ENCODE data around the gene MYRF.

The MYRF gene

DNA sequence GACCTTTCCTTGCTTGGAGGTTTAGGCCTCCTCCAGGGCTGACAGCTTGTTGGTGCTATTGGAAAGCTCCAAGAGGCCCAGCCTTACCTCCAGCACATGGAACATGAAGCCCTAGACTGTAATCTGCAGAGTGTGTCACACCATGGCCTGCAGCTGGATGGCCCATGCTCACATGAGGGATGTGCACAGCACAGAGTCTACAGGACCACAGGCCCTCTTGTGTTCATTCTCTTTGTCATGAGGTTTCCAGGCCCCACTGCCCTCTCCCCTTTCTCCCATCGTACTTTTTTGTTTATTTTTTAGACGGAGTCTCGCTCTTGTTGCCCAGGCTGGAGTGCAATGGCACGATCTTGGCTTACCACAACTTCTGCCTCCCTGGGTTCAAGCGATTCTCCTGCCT is 54.3 kb downstream of the MYRF start:
- DNase-seq (ENCODE audit: low spot score) = no peak
- no peaks in the 10 kb centered on the region for H3K4me1 ChIP-seq (ENCODE audit: control insufficient read depth in 2 of 2, insufficient read depth in 1 of 2, low read depth in 1 of 2, low read length in 2 of 2)
- H3K9me3 ChIP-seq (replicated peaks in 1 of 2; ENCODE audit: control insufficient read depth in 2 of 2, insufficient read depth in 1 of 2, low read depth in 1 of 2, low read length in 2 of 2) = no peaks in the 10 kb centered on the region
- no peak overlapping the region for H4K8ac ChIP-seq (ENCODE audit: low read depth, low read length)
- H3K18ac ChIP-seq (ENCODE audit: low read length) = no peak overlapping the region
- no peak overlapping the region for H2AK5ac ChIP-seq (ENCODE audit: low read depth, low read length)
- no CpG with 5 or more reads among the region's 5 CpGs for WGBS, 2 donors (ENCODE audit: extremely low coverage in 2 of 2, insufficient read length in 2 of 2, insufficient replicate concordance in 1 of 2)
- no peak overlapping the region for H2BK120ac ChIP-seq (ENCODE audit: low read depth, low read length)
- no peak overlapping the region for H4K91ac ChIP-seq (ENCODE audit: low read depth, low read length, poor library complexity)
- no peak overlapping the region for H3K27ac ChIP-seq (replicated peaks; ENCODE audit: low read length)
- H3K4me3 ChIP-seq (ENCODE audit: low read length in 2 of 2) = no peak overlapping the region
- no peak overlapping the region for H2BK12ac ChIP-seq (ENCODE audit: low read length)
- H2BK15ac ChIP-seq (ENCODE audit: low read length) = no peak overlapping the region
- H2AFZ ChIP-seq (ENCODE audit: low read length) = no peak overlapping the region
- no peak overlapping the region for H3K9ac ChIP-seq (ENCODE audit: low read depth, low read length, poor library complexity)
- H3K27me3 ChIP-seq (ENCODE audit: control insufficient read depth in 3 of 3, insufficient read depth in 3 of 3, low read depth in 1 of 3, low read length in 3 of 3) = no peaks in the 10 kb centered on the region
- H3K36me3 ChIP-seq (replicated peaks in 1 of 2; ENCODE audit: control insufficient read depth in 2 of 2, insufficient read depth in 2 of 2, low read length in 2 of 2) = peaks cover 81 to 98% of the 10 kb centered on the region in 2 donors
- H3K14ac ChIP-seq (ENCODE audit: low read length) = no peak overlapping the region
- H3K79me1 ChIP-seq (ENCODE audit: low read depth, low read length) = peaks cover 2% of the 10 kb centered on the region
- H3K23ac ChIP-seq (ENCODE audit: low read depth, low read length, poor library complexity) = no peak overlapping the region
- no peak overlapping the region for H3K4ac ChIP-seq (ENCODE audit: low read length)
- H2BK5ac ChIP-seq (ENCODE audit: low read length) = no peak overlapping the region
- no peak overlapping the region for H3K4me2 ChIP-seq (ENCODE audit: insufficient read depth, low read length, poor library complexity, severe bottlenecking)

DNA sequence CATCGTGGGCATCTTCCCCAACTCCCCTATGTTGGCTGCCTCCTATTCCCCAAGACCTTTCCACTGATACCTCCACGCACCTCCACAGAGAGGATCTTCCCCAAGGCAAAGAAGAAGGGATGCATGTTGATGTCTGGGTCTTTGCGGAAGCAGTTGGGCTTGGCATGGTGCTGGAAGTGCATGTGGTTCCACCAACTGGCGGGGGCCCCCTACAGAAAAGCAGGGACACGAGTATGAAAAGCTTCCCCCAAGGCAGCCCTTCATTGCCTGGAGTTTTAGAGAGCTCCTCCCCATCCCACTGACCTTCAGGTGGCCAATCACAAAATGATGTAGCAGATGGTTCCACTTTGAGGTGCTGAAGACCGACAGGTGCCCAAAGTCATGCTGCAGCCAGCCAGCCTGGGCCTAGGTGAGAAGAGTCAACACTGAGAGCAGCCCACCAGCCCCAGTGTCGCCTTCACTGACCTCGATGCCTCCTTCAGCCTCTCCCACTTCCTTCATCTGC is 58.3 kb downstream of the MYRF start:
- Histone ChIP-seq H3K4ac (ENCODE audit: low read length) (no peak overlapping the region), H3K4me1 (ENCODE audit: control insufficient read depth in 2 of 2, insufficient read depth in 1 of 2, low read depth in 1 of 2, low read length in 2 of 2) (peaks cover 9 to 10% of the 10 kb centered on the region in 2 donors), H2BK12ac (ENCODE audit: low read length) (no peak overlapping the region), H2BK15ac (ENCODE audit: low read length) (no peak overlapping the region), H2AK5ac (ENCODE audit: low read depth, low read length) (no peak overlapping the region), H3K9ac (ENCODE audit: low read depth, low read length, poor library complexity) (no peak overlapping the region), H3K36me3 (replicated peaks in 1 of 2; ENCODE audit: control insufficient read depth in 2 of 2, insufficient read depth in 2 of 2, low read length in 2 of 2) (peaks cover 67 to 88% of the 10 kb centered on the region in 2 donors), H3K27me3 (ENCODE audit: control insufficient read depth in 3 of 3, insufficient read depth in 3 of 3, low read depth in 1 of 3, low read length in 3 of 3) (no peaks in the 10 kb centered on the region), H3K4me2 (ENCODE audit: insufficient read depth, low read length, poor library complexity, severe bottlenecking) (no peak overlapping the region), H3K23ac (ENCODE audit: low read depth, low read length, poor library complexity) (no peak overlapping the region), H3K18ac (ENCODE audit: low read length) (no peak overlapping the region), H3K27ac (replicated peaks; ENCODE audit: low read length) (no peak overlapping the region), H3K9me3 (replicated peaks in 1 of 2; ENCODE audit: control insufficient read depth in 2 of 2, insufficient read depth in 1 of 2, low read depth in 1 of 2, low read length in 2 of 2) (peaks cover 0 to 3% of the 10 kb centered on the region in 2 donors), H3K14ac (ENCODE audit: low read length) (no peak overlapping the region), H2BK5ac (ENCODE audit: low read length) (no peak overlapping the region), H2AFZ (ENCODE audit: low read length) (no peak overlapping the region), H3K79me1 (ENCODE audit: low read depth, low read length) (peaks cover 21% of the 10 kb centered on the region), H2BK120ac (ENCODE audit: low read depth, low read length) (no peak overlapping the region), H4K91ac (ENCODE audit: low read depth, low read length, poor library complexity) (no peak overlapping the region), H4K8ac (ENCODE audit: low read depth, low read length) (peak overlapping the region; percentile 29), H3K4me3 (ENCODE audit: low read length in 2 of 2) (peak overlapping the region in 1 of 2 donors; percentile 37)
- DNase-seq (ENCODE audit: low spot score) = no peak
- WGBS, 2 donors (ENCODE audit: extremely low coverage in 2 of 2, insufficient read length in 2 of 2, insufficient replicate concordance in 1 of 2) = no CpG with 5 or more reads among the region's 8 CpGs

DNA sequence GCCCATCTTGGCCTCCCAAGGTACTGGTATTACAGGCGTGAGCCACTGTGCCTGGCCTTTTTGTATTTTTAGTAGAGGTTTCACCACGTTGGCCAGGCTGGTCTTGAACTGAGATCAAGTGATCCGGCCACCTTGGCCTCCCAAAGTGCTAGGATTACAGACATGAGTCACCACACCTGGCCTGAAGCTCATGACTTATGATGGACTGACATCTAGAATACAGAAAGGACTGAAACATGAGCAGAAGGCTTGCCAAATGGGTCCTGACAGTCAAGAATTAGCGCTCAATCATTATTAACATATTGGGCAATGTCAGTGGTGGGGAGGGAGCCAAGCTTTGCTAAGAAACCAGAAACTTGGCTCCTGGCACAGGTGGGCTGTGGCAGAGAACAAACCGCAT is 59.4 kb downstream of the MYRF start:
- H3K23ac ChIP-seq (ENCODE audit: low read depth, low read length, poor library complexity) = no peak overlapping the region
- no peak overlapping the region for H2BK5ac ChIP-seq (ENCODE audit: low read length)
- no peak overlapping the region for H3K18ac ChIP-seq (ENCODE audit: low read length)
- no peak for DNase-seq (ENCODE audit: low spot score)
- no peak overlapping the region for H3K4ac ChIP-seq (ENCODE audit: low read length)
- H3K27me3 ChIP-seq (ENCODE audit: control insufficient read depth in 3 of 3, insufficient read depth in 3 of 3, low read depth in 1 of 3, low read length in 3 of 3) = no peaks in the 10 kb centered on the region
- no peak overlapping the region for H3K4me2 ChIP-seq (ENCODE audit: insufficient read depth, low read length, poor library complexity, severe bottlenecking)
- H3K14ac ChIP-seq (ENCODE audit: low read length) = no peak overlapping the region
- no peak overlapping the region for H2BK120ac ChIP-seq (ENCODE audit: low read depth, low read length)
- no peak overlapping the region for H4K8ac ChIP-seq (ENCODE audit: low read depth, low read length)
- peaks cover 27% of the 10 kb centered on the region for H3K79me1 ChIP-seq (ENCODE audit: low read depth, low read length)
- no peak overlapping the region for H2AFZ ChIP-seq (ENCODE audit: low read length)
- H2BK12ac ChIP-seq (ENCODE audit: low read length) = no peak overlapping the region
- peaks cover 0 to 3% of the 10 kb centered on the region in 2 donors for H3K9me3 ChIP-seq (replicated peaks in 1 of 2; ENCODE audit: control insufficient read depth in 2 of 2, insufficient read depth in 1 of 2, low read depth in 1 of 2, low read length in 2 of 2)
- H3K36me3 ChIP-seq (replicated peaks in 1 of 2; ENCODE audit: control insufficient read depth in 2 of 2, insufficient read depth in 2 of 2, low read length in 2 of 2) = peaks cover 59 to 78% of the 10 kb centered on the region in 2 donors
- WGBS, 2 donors (ENCODE audit: extremely low coverage in 2 of 2, insufficient read length in 2 of 2, insufficient replicate concordance in 1 of 2) = no CpG with 5 or more reads among the region's 5 CpGs
- H4K91ac ChIP-seq (ENCODE audit: low read depth, low read length, poor library complexity) = no peak overlapping the region
- no peak overlapping the region for H2BK15ac ChIP-seq (ENCODE audit: low read length)
- no peak overlapping the region for H3K9ac ChIP-seq (ENCODE audit: low read depth, low read length, poor library complexity)
- H3K27ac ChIP-seq (replicated peaks; ENCODE audit: low read length) = no peak overlapping the region
- H3K4me3 ChIP-seq (ENCODE audit: low read length in 2 of 2) = no peak overlapping the region
- no peak overlapping the region for H2AK5ac ChIP-seq (ENCODE audit: low read depth, low read length)
- peaks cover 9 to 10% of the 10 kb centered on the region in 2 donors for H3K4me1 ChIP-seq (ENCODE audit: control insufficient read depth in 2 of 2, insufficient read depth in 1 of 2, low read depth in 1 of 2, low read length in 2 of 2)

DNA sequence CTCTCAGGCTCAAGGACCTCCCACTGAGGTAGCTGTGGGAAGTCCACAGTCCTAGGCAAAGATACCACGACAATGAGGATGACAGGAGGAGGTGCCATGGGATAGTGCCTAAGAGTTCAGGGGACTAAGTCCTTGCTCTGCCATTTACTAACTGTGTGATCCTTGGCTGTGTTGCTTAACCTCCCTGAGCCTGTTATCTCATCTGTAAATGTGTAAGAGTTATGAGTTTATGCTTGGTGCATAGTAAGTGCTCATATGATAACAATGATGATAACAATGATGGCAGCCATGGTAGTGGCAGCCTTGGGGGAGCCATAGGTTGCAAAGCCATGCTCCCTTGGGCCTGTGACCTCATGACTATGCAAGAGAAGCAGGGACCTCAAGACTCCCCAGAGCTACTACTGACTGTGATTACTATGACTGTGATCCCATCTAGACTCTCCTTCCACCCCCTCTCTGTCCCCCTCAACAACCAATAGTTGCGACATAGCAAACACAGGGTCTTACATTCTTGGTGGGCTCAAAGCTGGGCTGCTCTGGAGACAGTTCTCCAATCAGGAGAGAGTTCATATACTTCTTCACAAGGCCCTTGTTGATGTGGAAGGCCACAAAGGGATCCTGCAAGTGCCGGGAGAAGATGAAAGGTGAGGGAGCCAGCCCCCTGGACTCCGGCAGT is 60.4 kb downstream of the MYRF start:
- H3K18ac ChIP-seq (ENCODE audit: low read length) = no peak overlapping the region
- no peak overlapping the region for H3K4me3 ChIP-seq (ENCODE audit: low read length in 2 of 2)
- no peak overlapping the region for H3K14ac ChIP-seq (ENCODE audit: low read length)
- H4K8ac ChIP-seq (ENCODE audit: low read depth, low read length) = no peak overlapping the region
- no peak overlapping the region for H2BK12ac ChIP-seq (ENCODE audit: low read length)
- no peak overlapping the region for H2AFZ ChIP-seq (ENCODE audit: low read length)
- no peaks in the 10 kb centered on the region for H3K27me3 ChIP-seq (ENCODE audit: control insufficient read depth in 3 of 3, insufficient read depth in 3 of 3, low read depth in 1 of 3, low read length in 3 of 3)
- WGBS, 2 donors (ENCODE audit: extremely low coverage in 2 of 2, insufficient read length in 2 of 2, insufficient replicate concordance in 1 of 2) = no CpG with 5 or more reads among the region's 4 CpGs
- H2AK5ac ChIP-seq (ENCODE audit: low read depth, low read length) = no peak overlapping the region
- H3K27ac ChIP-seq (replicated peaks; ENCODE audit: low read length) = no peak overlapping the region
- H3K4me2 ChIP-seq (ENCODE audit: insufficient read depth, low read length, poor library complexity, severe bottlenecking) = no peak overlapping the region
- H3K4ac ChIP-seq (ENCODE audit: low read length) = no peak overlapping the region
- no peak for DNase-seq (ENCODE audit: low spot score)
- H2BK5ac ChIP-seq (ENCODE audit: low read length) = no peak overlapping the region
- H3K23ac ChIP-seq (ENCODE audit: low read depth, low read length, poor library complexity) = no peak overlapping the region
- peaks cover 13 to 14% of the 10 kb centered on the region in 2 donors for H3K4me1 ChIP-seq (ENCODE audit: control insufficient read depth in 2 of 2, insufficient read depth in 1 of 2, low read depth in 1 of 2, low read length in 2 of 2)
- H2BK120ac ChIP-seq (ENCODE audit: low read depth, low read length) = no peak overlapping the region
- peaks cover 27% of the 10 kb centered on the region for H3K79me1 ChIP-seq (ENCODE audit: low read depth, low read length)
- H4K91ac ChIP-seq (ENCODE audit: low read depth, low read length, poor library complexity) = no peak overlapping the region
- H2BK15ac ChIP-seq (ENCODE audit: low read length) = no peak overlapping the region
- no peak overlapping the region for H3K9ac ChIP-seq (ENCODE audit: low read depth, low read length, poor library complexity)
- H3K9me3 ChIP-seq (replicated peaks in 1 of 2; ENCODE audit: control insufficient read depth in 2 of 2, insufficient read depth in 1 of 2, low read depth in 1 of 2, low read length in 2 of 2) = peaks cover 0 to 3% of the 10 kb centered on the region in 2 donors
- H3K36me3 ChIP-seq (replicated peaks in 1 of 2; ENCODE audit: control insufficient read depth in 2 of 2, insufficient read depth in 2 of 2, low read length in 2 of 2) = peaks cover 54 to 68% of the 10 kb centered on the region in 2 donors

Data from neuronal stem cell (in vitro differentiated cells).